Measurements from ENCODE around the gene SMPD3. TPM values are rescaled to one million over a fixed set of nuclear protein-coding genes. Genes with fewer than 3 reads are reported as not detected.

The SMPD3 gene
- polyA plus RNA-seq, 3 donors: 0.45 to 1.9 (median 1.6) TPM

GRCh38 chr16:68338326-68339119 is 109.8 kb downstream of the SMPD3 start:
- H3K27ac ChIP-seq (ENCODE audit: low read depth, low read length): no peak overlapping the region
- 92 to 97% (median 92%) methylated on average over 16 of the region's 16 CpGs for WGBS, 3 donors

- H3K27ac ChIP-seq (ENCODE audit: low read depth, low read length): no peak overlapping the region
- 78 to 82% (median 79%) methylated on average over 5 of the region's 5 CpGs for WGBS, 3 donors
Measured at GRCh38 chr16:68335175-68335574, 113.1 kb downstream of the SMPD3 start.

GRCh38 chr16:68332411-68333121 is 115.7 kb downstream of the SMPD3 start:
- WGBS, 3 donors: 26 to 66% (median 35%) methylated on average over 7 of the region's 7 CpGs
- H3K27ac ChIP-seq (ENCODE audit: low read depth, low read length): no peak overlapping the region

GRCh38 chr16:68331879-68332410 is 116.4 kb downstream of the SMPD3 start:
- H3K27ac ChIP-seq (ENCODE audit: low read depth, low read length): no peak overlapping the region
- WGBS, 3 donors: 23 to 54% (median 24%) methylated on average over 4 of the region's 4 CpGs

- no peak overlapping the region for H3K27ac ChIP-seq (ENCODE audit: low read depth, low read length)
- WGBS, 3 donors: 32 to 41% (median 39%) methylated on average over 3 of the region's 3 CpGs
Measured at GRCh38 chr16:68328860-68329390, 119.4 kb downstream of the SMPD3 start.

- no peak overlapping the region for H3K27ac ChIP-seq (ENCODE audit: low read depth, low read length)
- WGBS, 3 donors: 42 to 45% (median 43%) methylated on average over 13 of the region's 13 CpGs
Measured at GRCh38 chr16:68328151-68328859, 120.0 kb downstream of the SMPD3 start.

- WGBS, 3 donors: 86 to 93% (median 87%) methylated on average over 8 of the region's 8 CpGs
- no peak overlapping the region for H3K27ac ChIP-seq (ENCODE audit: low read depth, low read length)
Measured at GRCh38 chr16:68324780-68325357, 123.4 kb downstream of the SMPD3 start.

GRCh38 chr16:68324336-68324735 is 124.0 kb downstream of the SMPD3 start:
- WGBS, 3 donors: 88 to 95% (median 93%) methylated on average over 5 of the region's 5 CpGs
- H3K27ac ChIP-seq (ENCODE audit: low read depth, low read length): no peak overlapping the region

GRCh38 chr16:68319185-68319908 is 129.0 kb downstream of the SMPD3 start:
- H3K27ac ChIP-seq (ENCODE audit: low read depth, low read length): no peak overlapping the region
- 93 to 95% (median 95%) methylated on average over 6 of the region's 6 CpGs for WGBS, 3 donors

GRCh38 chr16:68313116-68313515 is 135.2 kb downstream of the SMPD3 start:
- no peak overlapping the region for H3K27ac ChIP-seq (ENCODE audit: low read depth, low read length)
- WGBS, 3 donors: 81 to 89% (median 88%) methylated on average over 4 of the region's 4 CpGs

- WGBS, 3 donors: 0% methylated on average over 57 to 62 of the region's 62 CpGs
- peak within 1 kb of the TSS; percentile 26 for H3K27ac ChIP-seq (ENCODE audit: low read depth, low read length)
Measured at GRCh38 chr16:68310774-68311511, 137.4 kb downstream of the SMPD3 start, which contains the start of the genes PRMT7 and SLC7A6OS. PRMT7 (plus strand) TSS chr16:68311019; CDS start chr16:68315980, 4,961 bp downstream. SLC7A6OS (minus strand) TSS chr16:68310946; CDS start chr16:68310926, 20 bp downstream.

- H3K27ac ChIP-seq (ENCODE audit: low read depth, low read length): peak overlapping the region; percentile 26
- 0% methylated on average over 28 to 29 of the region's 29 CpGs for WGBS, 3 donors
Measured at GRCh38 chr16:68310437-68310773, 137.9 kb downstream of the SMPD3 start.

- H3K27ac ChIP-seq (ENCODE audit: low read depth, low read length): no peak overlapping the region
- WGBS, 3 donors: 34 to 38% (median 35%) methylated on average over 6 of the region's 6 CpGs
Measured at GRCh38 chr16:68309799-68310198, 138.5 kb downstream of the SMPD3 start.
